GM21526 (cell line): ENCODE results near the gene ACOT12.
"Not testable (repeated sequence)": the region's sequence is repeated elsewhere in the genome, so short reads cannot be mapped to it uniquely, and the experiment has no call there.

Source experiments
- ATAC-seq: cut with Tn5 transposase; IDR thresholded peaks from one replicate; pipeline ENCODE4 v1.9.1; 2021; ENCODE audit warnings: moderate library complexity; ENCODE audit not compliant: unreplicated experiment, low FRiP score

The ACOT12 gene

GRCh38 chr5:81345411-81346003, 48.4 kb downstream of the ACOT12 start:
- no peak for ATAC-seq

GRCh38 chr5:81344736-81345135, 49.2 kb downstream of the ACOT12 start:
- no peak for ATAC-seq

- not testable (repeated sequence) for ATAC-seq
These were observed 55.7 kb downstream of the ACOT12 start for GRCh38 chr5:81338213-81338612.

GRCh38 chr5:81337803-81338202, 56.1 kb downstream of the ACOT12 start:
- ATAC-seq, result no peak

GRCh38 chr5:81336556-81336955, 57.4 kb downstream of the ACOT12 start:
- no peak for ATAC-seq

- ATAC-seq, result no peak
These were observed 58.0 kb downstream of the ACOT12 start for GRCh38 chr5:81335946-81336345.

GRCh38 chr5:81334304-81335061, 59.5 kb downstream of the ACOT12 start:
- no peak for ATAC-seq

- ATAC-seq, result no peak
These were observed 67.4 kb downstream of the ACOT12 start for GRCh38 chr5:81326554-81326953.

- no peak for ATAC-seq
These were observed 76.4 kb downstream of the ACOT12 start for GRCh38 chr5:81317536-81317935.

- no peak for ATAC-seq
These were observed 77.4 kb downstream of the ACOT12 start for GRCh38 chr5:81316571-81316970.

- ATAC-seq, result no peak
These were observed 78.1 kb downstream of the ACOT12 start for GRCh38 chr5:81315830-81316229.

GRCh38 chr5:81315336-81315735, 78.6 kb downstream of the ACOT12 start:
- no peak for ATAC-seq

- no peak for ATAC-seq
These were observed 79.4 kb downstream of the ACOT12 start for GRCh38 chr5:81314581-81314980.

GRCh38 chr5:81313686-81314085, 80.2 kb downstream of the ACOT12 start:
- ATAC-seq, result no peak

- no peak for ATAC-seq
These were observed 80.7 kb downstream of the ACOT12 start for GRCh38 chr5:81313278-81313677.

- no peak for ATAC-seq
These were observed 83.4 kb downstream of the ACOT12 start for GRCh38 chr5:81310402-81311063.

GRCh38 chr5:81308836-81309235, 85.1 kb downstream of the ACOT12 start:
- ATAC-seq, result no peak

GRCh38 chr5:81305785-81306184, 88.1 kb downstream of the ACOT12 start:
- no peak for ATAC-seq

GRCh38 chr5:81303563-81303962, 90.4 kb downstream of the ACOT12 start:
- no peak for ATAC-seq

GRCh38 chr5:81302596-81302995, 91.3 kb downstream of the ACOT12 start:
- no peak for ATAC-seq

- peak; percentile 96 for ATAC-seq
These were observed 92.5 kb downstream of the ACOT12 start, which contains the start of gene ZCCHC9 for GRCh38 chr5:81301271-81302015. Gene ZCCHC9 (plus strand): TSS chr5:81301587. CDS start chr5:81304758, 3,171 bp downstream.
